ENCODE results near the gene KLK13.

KLK13 gene, protein sequence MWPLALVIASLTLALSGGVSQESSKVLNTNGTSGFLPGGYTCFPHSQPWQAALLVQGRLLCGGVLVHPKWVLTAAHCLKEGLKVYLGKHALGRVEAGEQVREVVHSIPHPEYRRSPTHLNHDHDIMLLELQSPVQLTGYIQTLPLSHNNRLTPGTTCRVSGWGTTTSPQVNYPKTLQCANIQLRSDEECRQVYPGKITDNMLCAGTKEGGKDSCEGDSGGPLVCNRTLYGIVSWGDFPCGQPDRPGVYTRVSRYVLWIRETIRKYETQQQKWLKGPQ

GRCh38 chr19:51064534-51065220 lies at the start of gene KLK13:
KLK13 (minus strand) TSS chr19:51065092; CDS start chr19:51065067, 25 bp downstream.
- no peak for DNase-seq

- DNase-seq, result no peak
Measured at GRCh38 chr19:51114087-51114729, 49.3 kb upstream of the KLK13 start.

- no peak for DNase-seq
Measured at GRCh38 chr19:51111606-51112005, 46.7 kb upstream of the KLK13 start.

DNA sequence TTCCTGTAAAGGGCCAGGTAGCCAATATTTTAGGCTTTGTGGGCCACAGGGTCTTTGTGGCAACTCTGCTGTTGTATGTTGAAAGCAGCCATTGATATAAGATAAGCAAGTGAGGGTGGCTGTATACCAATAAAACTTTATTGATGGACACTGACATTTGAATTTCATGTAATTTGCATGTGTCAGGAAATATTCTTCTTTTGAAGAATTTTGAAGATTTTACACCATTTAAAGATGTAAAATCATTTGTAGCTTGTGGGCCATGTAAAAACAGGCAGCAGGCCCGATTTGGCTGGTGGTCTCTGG lies 45.7 kb upstream of the KLK13 start:
- DNase-seq, result no peak

GRCh38 chr19:51108805-51109146 lies 43.9 kb upstream of the KLK13 start:
- DNase-seq, result no peak

- peak; percentile 96 for DNase-seq
Measured at GRCh38 chr19:51108066-51108804, 43.3 kb upstream of the KLK13 start, which contains the start of gene CTU1. CTU1 (minus strand) TSS chr19:51108409; CDS start chr19:51104569, 3,840 bp downstream.

DNA sequence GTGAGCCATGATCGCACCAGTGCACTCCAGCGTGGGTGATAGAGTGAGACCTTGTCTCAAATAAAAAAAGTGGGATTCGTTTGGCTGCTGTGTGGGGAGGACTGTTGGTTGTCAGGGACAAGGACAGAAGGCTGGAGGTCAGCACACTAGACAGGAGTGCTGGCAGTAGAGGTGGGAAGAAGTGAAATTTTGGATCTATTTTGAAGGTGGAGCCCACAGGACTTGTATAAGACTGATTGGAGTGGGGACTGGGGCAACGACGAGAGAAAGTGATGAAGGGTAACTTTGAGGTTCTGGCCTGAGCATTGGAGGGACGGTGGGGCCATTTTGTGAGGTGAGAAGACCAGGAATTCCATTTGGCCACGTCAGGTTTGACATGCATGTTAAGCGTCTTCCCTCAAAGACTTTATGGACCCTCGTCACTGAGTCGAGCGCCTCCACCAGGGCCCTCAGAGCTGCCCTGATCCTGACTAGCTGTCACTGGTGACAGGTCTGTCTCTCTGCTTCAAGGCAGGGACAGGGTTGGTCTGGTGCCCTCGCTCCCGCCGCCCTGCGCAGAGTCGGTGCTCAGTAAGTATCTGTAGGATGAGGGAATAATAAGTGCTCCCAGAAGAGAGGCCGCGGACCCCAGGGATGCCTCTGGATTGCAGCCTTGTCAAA lies 42.6 kb upstream of the KLK13 start:
- no peak for DNase-seq

GRCh38 chr19:51103926-51104341 lies 39.0 kb upstream of the KLK13 start:
- DNase-seq, result no peak

- DNase-seq, result no peak
Measured at GRCh38 chr19:51102991-51103390, 38.1 kb upstream of the KLK13 start.

GRCh38 chr19:51101171-51101865 lies 36.4 kb upstream of the KLK13 start:
- DNase-seq, result no peak

DNA sequence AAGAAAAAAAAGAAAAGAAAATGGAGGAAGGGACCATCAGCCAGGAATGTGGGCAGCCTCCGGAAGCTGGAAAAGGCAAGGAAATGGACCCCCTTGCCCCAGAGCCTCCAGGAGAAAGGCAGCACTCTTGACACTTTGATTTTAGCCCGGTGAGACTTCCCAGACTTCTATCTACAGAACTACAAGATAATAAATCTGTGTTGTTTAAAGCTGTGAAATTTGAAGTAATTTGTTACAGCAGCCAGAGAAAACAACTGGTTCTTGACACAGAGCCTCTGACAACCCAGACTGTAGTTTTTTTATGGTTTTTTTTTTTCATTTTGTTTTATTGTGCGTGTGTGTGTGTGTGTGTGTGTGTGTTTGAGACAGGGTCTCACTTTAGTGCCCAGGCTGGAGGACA lies 35.7 kb upstream of the KLK13 start:
- no peak for DNase-seq

GRCh38 chr19:51099047-51099382 lies 34.1 kb upstream of the KLK13 start:
- no peak for DNase-seq

GRCh38 chr19:51098365-51099046 lies 33.6 kb upstream of the KLK13 start:
- DNase-seq, result no peak

DNA sequence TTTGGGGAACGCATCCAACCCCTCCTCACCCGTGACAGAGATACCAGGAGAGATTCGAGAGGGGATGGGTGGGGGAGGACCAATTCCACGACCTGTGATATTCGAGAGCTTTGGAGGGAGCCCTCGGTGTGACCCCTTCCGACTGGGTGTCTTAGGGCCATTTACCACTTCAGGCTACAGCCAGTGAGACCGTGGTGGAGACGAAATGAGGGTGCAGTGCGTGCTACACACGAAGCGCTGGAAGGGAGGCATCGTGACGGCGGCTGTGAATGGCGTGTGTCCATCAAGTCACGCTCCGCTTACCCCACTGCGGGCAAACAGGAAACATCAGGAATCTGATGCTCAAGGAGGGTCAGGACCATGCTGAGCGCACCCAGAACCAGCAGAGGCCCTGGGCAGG lies 32.9 kb upstream of the KLK13 start:
- DNase-seq, result no peak

GRCh38 chr19:51097166-51097738 lies 32.4 kb upstream of the KLK13 start:
- DNase-seq, result peak; percentile 40

- peak; percentile 26 for DNase-seq
Measured at GRCh38 chr19:51096473-51097165, 31.7 kb upstream of the KLK13 start.

- DNase-seq, result peak; percentile 18
Measured at GRCh38 chr19:51094696-51095279, 29.9 kb upstream of the KLK13 start.

DNA sequence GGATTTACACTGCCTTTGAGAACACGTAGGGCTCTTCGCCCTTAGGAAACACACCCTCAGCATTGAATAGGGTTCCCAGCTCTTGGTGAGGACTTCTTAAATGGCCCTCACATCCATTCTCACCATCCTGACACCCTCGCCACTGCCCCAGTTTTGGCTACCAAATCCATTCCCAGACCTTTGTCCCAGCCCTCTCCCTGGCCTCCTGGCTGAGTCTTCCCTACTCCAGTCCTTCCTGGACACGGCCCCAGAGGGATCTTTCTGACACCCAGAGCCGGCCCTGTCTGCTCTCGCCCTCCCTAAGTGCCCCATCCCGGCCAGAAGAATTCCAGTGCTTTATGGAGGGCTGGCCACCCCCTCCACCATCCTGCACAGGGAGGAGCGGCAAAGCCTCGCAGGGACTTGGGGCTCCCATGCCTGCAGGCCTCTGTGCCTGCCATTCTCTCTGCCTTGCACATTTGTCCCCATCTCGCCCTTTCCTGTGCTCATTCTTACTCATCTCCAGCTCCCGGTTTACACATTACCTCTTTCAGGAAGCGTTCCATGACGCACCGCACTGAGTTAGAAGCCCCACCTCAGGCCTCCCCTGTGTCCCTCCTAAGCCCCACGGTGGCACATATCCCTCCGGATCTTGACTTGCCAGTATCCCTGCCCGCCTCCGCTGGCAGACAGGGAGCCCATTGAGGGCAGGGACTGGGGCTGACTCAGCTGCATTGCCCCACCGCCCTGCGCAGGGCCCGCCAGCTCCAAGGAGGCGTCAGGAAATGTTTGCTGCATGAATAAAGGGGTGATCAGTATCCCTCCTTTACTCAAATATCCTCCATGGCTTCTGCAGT lies 28.8 kb upstream of the KLK13 start:
- DNase-seq, result no peak

DNA sequence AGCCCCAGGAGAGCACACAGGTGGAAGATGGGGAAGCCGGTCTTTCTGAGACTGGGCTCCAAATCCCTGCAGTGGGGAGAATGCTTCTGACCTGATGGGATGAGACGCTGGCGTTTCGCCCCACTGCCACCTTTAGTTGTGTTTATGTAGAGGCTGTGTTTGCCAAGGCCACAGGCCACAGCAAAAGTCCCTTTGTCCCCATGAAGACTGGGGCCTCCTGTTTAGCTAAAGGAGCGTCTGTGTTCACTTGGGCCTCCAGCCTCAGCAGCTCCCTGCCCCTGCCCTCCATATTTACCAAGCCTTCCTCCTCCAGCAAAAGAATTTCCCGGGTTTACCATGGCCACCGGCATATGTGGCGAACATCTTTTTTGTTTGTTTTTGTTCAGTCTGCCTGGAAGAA lies 28.2 kb upstream of the KLK13 start:
- DNase-seq, result peak; percentile 42
